ENCODE measurements around the gene PACSIN3.
"Not testable (repeated sequence)": the region's sequence is repeated elsewhere in the genome, so short reads cannot be mapped to it uniquely, and the experiment has no call there.

The PACSIN3 gene

GRCh38 chr11:47186076-47186699 is at the start of gene PACSIN3:
PACSIN3 (minus strand) TSS chr11:47186434; CDS start chr11:47182727, 3,707 bp downstream.
- no peak for DNase-seq (ENCODE audit: low spot score)

GRCh38 chr11:47235163-47235562 is 48.9 kb upstream of the PACSIN3 start:
- no peak for DNase-seq (ENCODE audit: low spot score)

- no peak for DNase-seq (ENCODE audit: low spot score)
Measured at GRCh38 chr11:47234669-47235100, 48.5 kb upstream of the PACSIN3 start.

- no peak for DNase-seq (ENCODE audit: low spot score)
Measured at GRCh38 chr11:47233989-47234668, 47.9 kb upstream of the PACSIN3 start.

GRCh38 chr11:47233051-47233450 is 46.8 kb upstream of the PACSIN3 start:
- DNase-seq (ENCODE audit: low spot score) = no peak

GRCh38 chr11:47229161-47229560 is 42.9 kb upstream of the PACSIN3 start:
- no peak for DNase-seq (ENCODE audit: low spot score)

- DNase-seq (ENCODE audit: low spot score) = no peak
Measured at GRCh38 chr11:47225552-47226400, 39.5 kb upstream of the PACSIN3 start.

- no peak for DNase-seq (ENCODE audit: low spot score)
Measured at GRCh38 chr11:47222696-47223095, 36.5 kb upstream of the PACSIN3 start.

GRCh38 chr11:47220401-47220821 is 34.2 kb upstream of the PACSIN3 start:
- no peak for DNase-seq (ENCODE audit: low spot score)

- DNase-seq (ENCODE audit: low spot score) = peak; percentile 77
Measured at GRCh38 chr11:47216121-47216798, 30.0 kb upstream of the PACSIN3 start.

GRCh38 chr11:47215366-47215910 is 29.2 kb upstream of the PACSIN3 start:
- no peak for DNase-seq (ENCODE audit: low spot score)

GRCh38 chr11:47213950-47214565 is 27.8 kb upstream of the PACSIN3 start:
- DNase-seq (ENCODE audit: low spot score) = peak; percentile 93

GRCh38 chr11:47212938-47213337 is 26.7 kb upstream of the PACSIN3 start:
- DNase-seq (ENCODE audit: low spot score) = no peak

- no peak for DNase-seq (ENCODE audit: low spot score)
Measured at GRCh38 chr11:47208628-47209027, 22.4 kb upstream of the PACSIN3 start.

GRCh38 chr11:47208008-47208552 is 21.8 kb upstream of the PACSIN3 start:
- not testable (repeated sequence) for DNase-seq (ENCODE audit: low spot score)

- no peak for DNase-seq (ENCODE audit: low spot score)
Measured at GRCh38 chr11:47207459-47207858, 21.2 kb upstream of the PACSIN3 start.

- not testable (repeated sequence) for DNase-seq (ENCODE audit: low spot score)
Measured at GRCh38 chr11:47206577-47206976, 20.3 kb upstream of the PACSIN3 start.

- no peak for DNase-seq (ENCODE audit: low spot score)
Measured at GRCh38 chr11:47204637-47204989, 18.4 kb upstream of the PACSIN3 start.

- no peak for DNase-seq (ENCODE audit: low spot score)
Measured at GRCh38 chr11:47202576-47202975, 16.3 kb upstream of the PACSIN3 start.

- no peak for DNase-seq (ENCODE audit: low spot score)
Measured at GRCh38 chr11:47201015-47201414, 14.8 kb upstream of the PACSIN3 start.

- not testable (repeated sequence) for DNase-seq (ENCODE audit: low spot score)
Measured at GRCh38 chr11:47198161-47198560, 11.9 kb upstream of the PACSIN3 start.

All from hematopoietic multipotent progenitor cell treated with erythropoietin and hydrocortisone succinate and interleukin-3 and kit ligand, for 17 days (in vitro differentiated cells).